ES-I3 (cell line): Measurements from ENCODE around the gene FNIP1.
"Not testable (repeated sequence)": the region's sequence is repeated elsewhere in the genome, so short reads cannot be mapped to it uniquely, and the experiment has no call there.

Experiments used
- H3K36me3 ChIP-seq: 2 replicates; pipeline ENCODE4 v1.6.1; 2013; ENCODE audit warnings: mild to moderate bottlenecking, low read length, control low read depth, moderate library complexity; ENCODE audit not compliant: insufficient read depth
- H3K4me1 ChIP-seq: 2 replicates; pipeline ENCODE4 v1.6.1; 2013; ENCODE audit warnings: mild to moderate bottlenecking, control low read depth, low read length; ENCODE audit not compliant: insufficient read depth
- H3K9ac ChIP-seq: 2 replicates; pipeline ENCODE4 v1.6.1; 2013; ENCODE audit warnings: low read depth, mild to moderate bottlenecking, low read length, moderate library complexity
- H3K9me3 ChIP-seq: 2 replicates; pipeline ENCODE4 v1.6.1; 2013; ENCODE audit warnings: mild to moderate bottlenecking, low read length, moderate library complexity; ENCODE audit not compliant: control insufficient read depth, insufficient read depth

FNIP1 gene

DNA sequence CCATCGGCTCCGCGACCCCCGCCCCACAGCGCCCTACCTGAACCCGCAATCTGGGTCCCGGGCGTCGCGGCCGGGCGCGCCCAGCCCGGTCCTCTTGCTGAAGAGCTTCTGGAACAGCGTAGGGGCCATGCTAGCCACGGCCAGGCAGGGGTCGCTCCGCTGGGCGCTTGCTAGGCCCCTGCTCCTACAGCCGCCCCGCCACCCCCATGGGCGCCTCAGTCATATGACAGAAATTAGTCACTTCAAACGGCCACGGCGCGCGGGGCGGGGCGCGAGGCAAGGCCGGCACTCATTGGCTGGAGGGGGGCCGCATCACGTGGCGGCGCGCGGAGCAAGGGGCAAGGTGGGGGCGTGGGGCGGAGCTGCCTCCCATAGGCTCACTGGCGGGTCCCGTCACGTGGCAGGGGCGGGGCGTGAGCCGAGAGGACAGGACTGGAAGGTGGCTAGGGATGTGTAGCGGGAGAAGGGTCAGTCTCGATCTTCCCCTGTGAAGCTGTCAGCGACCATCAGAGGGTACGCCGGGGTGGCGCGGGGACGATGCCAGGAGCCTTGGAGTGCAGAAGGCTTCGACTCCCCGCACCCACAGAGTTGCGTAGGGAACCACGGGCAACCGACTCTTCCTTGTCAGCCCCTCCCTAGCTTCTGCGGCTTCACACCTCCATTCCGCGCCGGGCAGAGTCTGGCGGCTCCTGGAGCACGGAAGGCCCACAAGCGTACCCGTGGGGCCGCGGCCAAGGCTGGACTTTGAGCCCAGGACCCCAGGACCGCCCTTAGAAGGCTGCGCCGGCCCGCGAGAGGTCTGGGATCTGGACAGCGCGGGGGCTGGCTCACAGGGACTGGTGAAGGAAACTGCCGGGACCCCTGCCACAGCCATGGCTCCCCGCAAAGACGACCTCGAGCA, at the start of gene FNIP1:
Gene FNIP1 (minus strand): TSS at position 225 of the 901 bp plus-strand sequence. CDS start 96 bp downstream, at position 129.
- Histone ChIP-seq H3K36me3 (no peaks in the 10 kb centered on the region), H3K4me1 (no peaks in the 10 kb centered on the region), H3K9me3 (no peaks in the 10 kb centered on the region), H3K9ac (peak within 1 kb of the TSS; percentile 96)

DNA sequence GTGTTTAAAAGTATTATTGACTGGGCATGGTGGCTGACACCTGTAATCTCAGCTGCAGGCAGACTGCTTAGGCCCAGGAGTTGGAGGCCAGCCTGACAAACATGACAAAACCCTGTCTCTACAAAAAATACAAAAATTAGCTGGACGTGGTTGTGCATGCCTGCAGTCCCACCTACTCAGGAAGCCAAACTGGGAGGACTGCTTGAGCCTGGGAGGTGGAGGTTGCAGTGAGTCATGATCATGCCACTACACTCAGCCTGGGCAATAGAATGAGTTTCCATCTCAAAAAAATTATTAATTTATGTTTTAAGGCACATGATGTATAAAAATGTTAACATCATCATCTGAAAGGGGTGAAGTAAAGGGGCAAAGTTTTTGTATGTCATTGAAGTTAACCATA, 49.7 kb upstream of the FNIP1 start:
- H3K9ac ChIP-seq = no peak overlapping the region
- peaks cover 9% of the 10 kb centered on the region for H3K9me3 ChIP-seq
- H3K4me1 ChIP-seq = no peaks in the 10 kb centered on the region

DNA sequence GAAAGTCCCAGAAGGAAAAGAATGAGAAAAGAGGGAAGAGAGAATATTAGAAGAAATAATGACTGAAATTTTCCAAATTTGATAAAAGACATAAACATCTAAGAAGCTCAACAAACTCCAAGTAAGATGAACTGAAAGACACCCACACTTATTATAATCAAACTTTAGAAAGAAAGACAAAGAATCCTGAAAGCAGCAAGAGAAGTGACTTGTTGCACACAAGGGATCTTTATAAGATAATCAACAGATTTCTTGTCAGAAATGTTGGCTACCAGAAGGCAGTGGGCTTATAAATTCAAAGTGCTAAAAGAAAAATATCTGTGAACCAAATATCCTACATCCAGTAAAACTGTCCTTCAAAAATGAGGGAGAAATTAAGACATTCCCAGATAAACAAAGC, 49.0 kb upstream of the FNIP1 start:
- Histone ChIP-seq H3K36me3 (no peaks in the 10 kb centered on the region), H3K4me1 (no peaks in the 10 kb centered on the region), H3K9me3 (peaks cover 9% of the 10 kb centered on the region)

More for the DNA sequence above, 49.7 kb upstream of the FNIP1 start:
- H3K36me3 ChIP-seq = no peaks in the 10 kb centered on the region

GRCh38 chr5:131842971-131843370, 46.2 kb upstream of the FNIP1 start:
- not testable (repeated sequence) for H3K9me3 ChIP-seq, H3K4me1 ChIP-seq, H3K9ac ChIP-seq, H3K36me3 ChIP-seq

More for the DNA sequence above, 49.0 kb upstream of the FNIP1 start:
- H3K9ac ChIP-seq = no peak overlapping the region

- not testable (repeated sequence) for H3K36me3 ChIP-seq, H3K9me3 ChIP-seq, H3K4me1 ChIP-seq, H3K9ac ChIP-seq
Observed at GRCh38 chr5:131832702-131833101, 35.9 kb upstream of the FNIP1 start.

DNA sequence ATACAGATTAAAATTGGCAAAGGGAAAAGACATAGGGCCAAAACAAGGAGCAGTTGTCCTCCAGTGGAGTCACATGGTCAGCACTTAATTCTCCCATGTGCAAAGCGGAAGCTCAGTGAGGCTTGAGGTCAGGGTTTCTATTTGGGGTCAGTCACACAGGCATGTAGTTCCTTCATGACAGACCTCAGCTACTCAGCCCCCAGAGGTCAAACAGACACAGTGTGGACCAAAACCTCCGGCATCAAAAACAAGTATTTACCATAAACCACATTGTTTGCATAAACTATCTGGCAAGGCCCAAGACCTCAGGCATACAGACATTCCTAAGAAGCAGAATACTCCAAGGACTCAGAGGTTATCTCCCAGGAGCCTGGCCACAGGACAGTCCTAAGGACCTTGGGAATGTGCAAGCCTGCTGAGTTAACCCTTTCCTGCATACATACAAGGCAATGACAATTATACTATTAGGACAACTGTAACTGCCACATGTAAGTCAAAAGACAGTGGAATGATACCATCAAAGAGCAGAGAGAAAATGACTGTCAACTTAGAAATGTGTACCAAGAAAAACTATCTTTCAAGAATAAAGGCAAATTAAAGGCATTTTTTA, 28.7 kb upstream of the FNIP1 start:
- no peak overlapping the region for H3K9ac ChIP-seq
- H3K4me1 ChIP-seq = no peaks in the 10 kb centered on the region
- H3K36me3 ChIP-seq = no peaks in the 10 kb centered on the region
- H3K9me3 ChIP-seq = peaks cover 9% of the 10 kb centered on the region; the same call in 1 of the 2 replicates

GRCh38 chr5:131824631-131825030, 27.8 kb upstream of the FNIP1 start:
- Histone ChIP-seq H3K9me3 (peaks cover 9% of the 10 kb centered on the region; the same call in 1 of the 2 replicates), H3K4me1 (no peaks in the 10 kb centered on the region), H3K9ac (no peak overlapping the region), H3K36me3 (no peaks in the 10 kb centered on the region)

- H3K36me3 ChIP-seq = no peaks in the 10 kb centered on the region
- no peaks in the 10 kb centered on the region for H3K4me1 ChIP-seq
- H3K9ac ChIP-seq = no peak overlapping the region
- H3K9me3 ChIP-seq = peaks cover 2% of the 10 kb centered on the region; the same call in 1 of the 2 replicates
Observed at GRCh38 chr5:131821221-131821620, 24.4 kb upstream of the FNIP1 start.

DNA sequence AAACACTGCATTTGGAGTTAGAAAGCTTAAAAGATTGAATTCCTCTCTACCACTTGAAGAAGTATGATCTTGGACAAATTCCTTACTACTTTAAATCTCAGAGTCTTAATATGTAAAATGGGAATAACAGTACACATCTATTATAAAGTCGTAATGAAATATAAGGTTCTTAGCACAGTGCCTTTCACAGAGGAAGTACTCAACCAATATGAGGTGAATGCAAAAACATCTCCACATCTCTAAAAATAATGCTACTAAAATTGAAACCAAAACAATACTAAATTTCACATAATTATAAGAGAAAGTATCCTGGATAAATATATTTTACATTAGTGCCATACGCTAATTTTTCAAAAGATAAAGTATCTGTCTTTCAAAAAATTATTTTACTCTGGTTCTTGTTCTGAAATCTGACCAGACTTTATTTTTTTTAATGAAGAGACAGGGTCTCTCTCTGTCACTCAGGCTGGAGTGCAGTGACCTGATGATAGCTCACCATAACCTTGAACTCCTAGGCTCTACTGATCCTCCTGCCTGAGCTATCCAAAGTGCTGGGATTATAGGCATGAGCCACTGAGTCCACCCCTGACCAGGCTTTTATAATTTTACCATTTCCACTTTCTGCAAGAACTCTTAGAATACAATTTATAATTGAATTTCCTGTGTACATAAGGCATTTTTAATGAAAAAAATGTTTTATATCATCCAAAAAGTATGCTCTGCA, 21.3 kb upstream of the FNIP1 start:
- Histone ChIP-seq H3K4me1 (peaks cover 12% of the 10 kb centered on the region), H3K9ac (no peak overlapping the region), H3K36me3 (no peaks in the 10 kb centered on the region), H3K9me3 (no peaks in the 10 kb centered on the region; the same call in 1 of the 2 replicates)

- no peaks in the 10 kb centered on the region for H3K9me3 ChIP-seq
- H3K4me1 ChIP-seq = peaks cover 12% of the 10 kb centered on the region
- H3K9ac ChIP-seq = no peak overlapping the region
- H3K36me3 ChIP-seq = no peaks in the 10 kb centered on the region
Observed at GRCh38 chr5:131814990-131815389, 18.2 kb upstream of the FNIP1 start.

DNA sequence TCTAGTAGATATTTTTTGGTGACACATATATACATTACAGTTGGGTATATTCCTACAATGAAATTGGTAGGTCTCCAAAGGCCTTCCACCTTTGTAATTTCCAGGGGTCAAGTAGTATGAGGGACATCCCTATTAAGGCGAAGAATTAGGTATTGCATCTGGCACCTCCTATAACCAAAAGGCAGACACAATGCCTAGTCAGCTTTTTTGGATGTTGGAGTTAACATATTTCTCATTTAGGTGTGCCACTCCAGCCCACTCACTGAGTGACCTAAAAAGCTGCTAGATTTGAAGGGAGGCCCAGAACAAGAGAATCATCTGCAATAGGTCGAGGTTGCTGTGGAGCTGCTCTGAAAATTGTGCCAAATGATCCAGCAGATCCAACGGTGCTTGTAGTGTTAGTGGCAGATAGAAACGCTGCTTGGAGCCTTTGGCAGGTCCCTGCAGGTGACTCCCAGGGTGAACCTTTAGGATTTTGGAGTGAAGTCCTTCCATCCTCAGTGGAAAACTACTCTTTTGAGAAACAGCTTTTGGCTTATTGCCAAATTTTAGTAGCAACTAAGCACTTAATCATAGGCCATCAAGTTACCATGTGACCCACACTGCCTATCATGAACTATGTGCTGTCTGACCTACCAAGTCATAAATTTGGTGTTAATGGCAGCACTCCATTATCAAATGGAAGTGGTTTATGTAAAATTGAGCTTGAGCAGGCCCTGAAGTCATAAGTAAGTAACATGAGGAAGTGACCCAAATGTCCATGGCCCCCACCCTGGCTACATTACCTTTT, 15.7 kb upstream of the FNIP1 start:
- no peaks in the 10 kb centered on the region for H3K36me3 ChIP-seq
- H3K9me3 ChIP-seq = no peaks in the 10 kb centered on the region
- peaks cover 12% of the 10 kb centered on the region for H3K4me1 ChIP-seq
- H3K9ac ChIP-seq = no peak overlapping the region

DNA sequence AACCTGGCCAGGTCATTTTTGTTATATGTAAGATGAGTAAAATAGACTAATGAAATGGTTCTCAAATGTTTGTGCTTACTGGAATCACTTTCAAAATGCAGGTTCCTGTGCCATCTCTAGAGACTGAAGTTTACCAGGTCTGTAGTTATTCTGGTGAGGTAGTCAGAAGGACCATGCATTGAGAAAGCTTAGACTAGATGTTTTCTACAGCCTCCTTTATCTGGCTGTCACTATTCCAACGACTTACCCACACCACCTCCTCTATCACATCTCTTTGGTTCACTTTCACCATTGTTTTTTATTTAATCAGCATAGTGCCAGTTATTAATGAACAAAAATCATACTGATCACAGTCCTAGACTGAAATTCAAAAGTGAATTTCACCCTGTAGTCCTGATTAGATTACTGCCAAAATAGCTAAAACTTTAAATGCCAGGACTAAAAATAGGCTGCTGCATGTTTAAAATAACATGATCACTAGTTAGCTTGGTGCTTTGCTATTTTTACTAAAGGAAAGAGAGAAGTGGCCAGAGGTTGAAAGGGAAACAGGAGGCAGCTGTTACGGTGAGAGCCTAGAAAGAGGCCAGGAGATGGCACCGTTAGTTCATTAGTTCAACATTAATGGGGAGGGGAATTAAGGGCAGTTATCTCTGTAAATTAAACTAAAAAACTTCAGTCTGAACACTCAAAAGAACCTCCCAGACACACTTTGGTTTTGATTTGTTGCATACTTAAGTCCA, 13.9 kb upstream of the FNIP1 start:
- H3K36me3 ChIP-seq = no peaks in the 10 kb centered on the region
- H3K9ac ChIP-seq = no peak overlapping the region
- peaks cover 12% of the 10 kb centered on the region for H3K4me1 ChIP-seq
- H3K9me3 ChIP-seq = no peaks in the 10 kb centered on the region
